Measurements from ENCODE around the gene CCDC69.

Gene CCDC69

GRCh38 chr5:151192626-151193025 is 31.3 kb downstream of the CCDC69 start:
- TF ChIP-seq CTCF (IDR thresholded peaks at IDR 0.05; ENCODE audit: low read depth, low read length), result no peak
- no peak overlapping the region for H3K4me3 ChIP-seq (ENCODE audit: low read depth, low read length)

- TF ChIP-seq CTCF (IDR thresholded peaks at IDR 0.05; ENCODE audit: low read depth, low read length), result no peak
- H3K4me3 ChIP-seq (ENCODE audit: low read depth, low read length), result no peak overlapping the region
Observed at GRCh38 chr5:151191661-151192060, 32.2 kb downstream of the CCDC69 start.

- TF ChIP-seq CTCF (IDR thresholded peaks at IDR 0.05; ENCODE audit: low read depth, low read length), result no peak
- no peak overlapping the region for H3K4me3 ChIP-seq (ENCODE audit: low read depth, low read length)
Observed at GRCh38 chr5:151189151-151189550, 34.7 kb downstream of the CCDC69 start.

- no peak for TF ChIP-seq CTCF (IDR thresholded peaks at IDR 0.05; ENCODE audit: low read depth, low read length)
Observed at GRCh38 chr5:151186538-151186937, 37.4 kb downstream of the CCDC69 start.

GRCh38 chr5:151186052-151186451 is 37.8 kb downstream of the CCDC69 start:
- no peak overlapping the region for H3K4me3 ChIP-seq (ENCODE audit: low read depth, low read length)
- TF ChIP-seq CTCF (IDR thresholded peaks at IDR 0.05; ENCODE audit: low read depth, low read length), result no peak

More at GRCh38 chr5:151186538-151186937, 37.4 kb downstream of the CCDC69 start:
- no peak overlapping the region for H3K4me3 ChIP-seq (ENCODE audit: low read depth, low read length)

- no peak for TF ChIP-seq CTCF (IDR thresholded peaks at IDR 0.05; ENCODE audit: low read depth, low read length)
- no peak overlapping the region for H3K4me3 ChIP-seq (ENCODE audit: low read depth, low read length)
Observed at GRCh38 chr5:151184316-151185042, 39.4 kb downstream of the CCDC69 start.

- no peak overlapping the region for H3K4me3 ChIP-seq (ENCODE audit: low read depth, low read length)
- no peak for TF ChIP-seq CTCF (IDR thresholded peaks at IDR 0.05; ENCODE audit: low read depth, low read length)
Observed at GRCh38 chr5:151183456-151184245, 40.2 kb downstream of the CCDC69 start.

Data from WI38 (cell line).